Activated CD8-positive, alpha-beta T cell treated with anti-CD3 and anti-CD28 coated beads for 36 hours (primary cell): ENCODE data around the gene CHST11. TPM values are rescaled to one million over a fixed set of nuclear protein-coding genes. Genes with fewer than 3 reads are reported as not detected.

Experiments
- ATAC-seq: fragments of 200-7000 bp; cut with Tn5 transposase; one replicate; pipeline ENCODE4 v1.10.0; 2021; ENCODE audit warnings: mild to moderate bottlenecking, moderate library complexity
- CTCF ChIA-PET: fragments of 350-600 bp; sonication (Branson Sonifier 250); formaldehyde crosslinking; loops from one replicate; lab custom pipeline; 2021; ENCODE audit warnings: antibody characterized with exemption; lab: Charles Lee
- POLR2A ChIA-PET: fragments of 350-600 bp; sonication (Branson Sonifier 250); formaldehyde crosslinking; loops from one replicate; lab custom pipeline; 2021; ENCODE audit warnings: antibody characterized with exemption; lab: Charles Lee
- DNase-seq: peaks from one replicate; pipeline ENCODE4 v3.0.0-alpha.2; 2020
- H3K27ac Mint-ChIP-seq: one replicate; pipeline ENCODE4 v1.8.0; 2021; ENCODE audit warnings: mild to moderate bottlenecking, mixed read lengths
- H3K27me3 Mint-ChIP-seq: one replicate; pipeline ENCODE4 v1.8.0; 2021; ENCODE audit warnings: mixed read lengths
- H3K36me3 Mint-ChIP-seq: one replicate; pipeline ENCODE4 v1.8.0; 2021; ENCODE audit warnings: low read depth, mixed read lengths
- H3K4me1 Mint-ChIP-seq: one replicate; pipeline ENCODE4 v1.8.0; 2021; ENCODE audit warnings: low read depth, mixed read lengths
- H3K4me3 Mint-ChIP-seq: one replicate; pipeline ENCODE4 v1.8.0; 2021; ENCODE audit warnings: mild to moderate bottlenecking, moderate library complexity, mixed read lengths
- H3K9me3 Mint-ChIP-seq: one replicate; pipeline ENCODE4 v1.8.0; 2021; ENCODE audit warnings: mixed read lengths
- intact Hi-C: fragments of 100-400 bp; cut with micrococcal nuclease; formaldehyde crosslinking; loops from one replicate; pipeline ENCODE4 v1.10.0; 2022
- total RNA-seq, 2 experiments: library from RNA; stranded (reverse); gene quantifications; one replicate each; pipeline ENCODE4 v1.2.3, GENCODE V29; 2021
- TF ChIP-seq, protein P1 (sequence below): fragments of 200-600 bp; IDR thresholded peaks from one replicate; pipeline ENCODE4 v1.8.0; 2022; ENCODE audit warnings: antibody characterized with exemption, mild to moderate bottlenecking

CHST11 gene
- total RNA-seq, 2 experiments from 2014 or later = 30.9 to 33.9 TPM

DNA sequence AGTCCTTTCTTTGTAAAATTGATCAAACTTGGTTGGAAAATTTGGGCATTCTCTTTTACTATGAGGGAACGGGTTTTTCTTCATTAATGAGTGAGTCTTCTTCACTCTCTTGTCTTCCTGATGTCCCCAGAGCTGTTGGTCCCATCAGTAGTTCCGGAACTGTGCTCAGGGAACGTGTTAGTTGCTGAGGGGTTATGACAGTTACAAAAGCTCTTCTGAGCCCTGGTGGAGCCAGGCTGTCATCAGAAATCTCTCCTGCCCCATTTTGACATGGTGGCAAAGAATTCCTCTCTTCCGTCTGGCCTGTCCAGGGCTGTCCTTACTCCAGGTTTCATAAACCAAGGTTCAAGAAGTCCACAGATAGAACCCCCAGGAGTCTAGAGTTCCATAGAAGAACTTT is 292.8 kb downstream of the CHST11 start:
- H3K27me3 Mint-ChIP-seq = no peaks in the 10 kb centered on the region
- no peaks in the 10 kb centered on the region for H3K36me3 Mint-ChIP-seq
- no peaks in the 10 kb centered on the region for H3K9me3 Mint-ChIP-seq
- ATAC-seq (no peak), DNase-seq (no peak)
- TF ChIP-seq, protein P1, sequence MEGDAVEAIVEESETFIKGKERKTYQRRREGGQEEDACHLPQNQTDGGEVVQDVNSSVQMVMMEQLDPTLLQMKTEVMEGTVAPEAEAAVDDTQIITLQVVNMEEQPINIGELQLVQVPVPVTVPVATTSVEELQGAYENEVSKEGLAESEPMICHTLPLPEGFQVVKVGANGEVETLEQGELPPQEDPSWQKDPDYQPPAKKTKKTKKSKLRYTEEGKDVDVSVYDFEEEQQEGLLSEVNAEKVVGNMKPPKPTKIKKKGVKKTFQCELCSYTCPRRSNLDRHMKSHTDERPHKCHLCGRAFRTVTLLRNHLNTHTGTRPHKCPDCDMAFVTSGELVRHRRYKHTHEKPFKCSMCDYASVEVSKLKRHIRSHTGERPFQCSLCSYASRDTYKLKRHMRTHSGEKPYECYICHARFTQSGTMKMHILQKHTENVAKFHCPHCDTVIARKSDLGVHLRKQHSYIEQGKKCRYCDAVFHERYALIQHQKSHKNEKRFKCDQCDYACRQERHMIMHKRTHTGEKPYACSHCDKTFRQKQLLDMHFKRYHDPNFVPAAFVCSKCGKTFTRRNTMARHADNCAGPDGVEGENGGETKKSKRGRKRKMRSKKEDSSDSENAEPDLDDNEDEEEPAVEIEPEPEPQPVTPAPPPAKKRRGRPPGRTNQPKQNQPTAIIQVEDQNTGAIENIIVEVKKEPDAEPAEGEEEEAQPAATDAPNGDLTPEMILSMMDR = no peak
- H3K4me3 Mint-ChIP-seq = no peak overlapping the region
- intact Hi-C loops = no loop called here
- H3K4me1 Mint-ChIP-seq = peaks cover 43% of the 10 kb centered on the region
- ChIA-PET POLR2A (no interaction called here), CTCF (interaction anchor here (3.0 kb wide), 1 partner anchor 368 kb away, joined by 9 read pairs; no protein-coding TSS in a partner anchor)
- H3K27ac Mint-ChIP-seq = no peak overlapping the region

DNA sequence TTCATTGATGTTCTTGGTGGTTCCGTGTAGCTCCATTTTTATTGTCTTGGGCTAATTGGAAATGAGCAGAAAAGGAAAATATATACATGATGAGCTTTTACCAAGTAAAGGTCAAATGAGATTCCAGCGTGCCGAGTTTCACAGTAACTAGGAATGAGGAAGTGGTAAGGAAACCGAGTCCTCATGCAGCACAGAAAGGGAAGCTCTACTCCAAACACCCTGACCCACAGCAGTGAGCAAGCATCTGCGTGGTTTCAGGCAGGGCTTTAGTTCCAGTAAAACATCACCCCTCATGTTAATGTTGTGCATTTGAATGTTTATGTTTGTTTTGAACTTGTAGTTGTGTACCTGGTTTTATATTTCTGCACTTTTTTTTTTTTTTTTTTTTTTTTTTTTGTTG is 293.3 kb downstream of the CHST11 start:
- no peak overlapping the region for H3K27ac Mint-ChIP-seq
- H3K4me3 Mint-ChIP-seq = no peak overlapping the region
- H3K4me1 Mint-ChIP-seq = peaks cover 42% of the 10 kb centered on the region
- ATAC-seq (no peak), DNase-seq (no peak)
- no peaks in the 10 kb centered on the region for H3K36me3 Mint-ChIP-seq
- ChIA-PET CTCF (interaction anchor here (3.0 kb wide), 1 partner anchor 368 kb away, joined by 9 read pairs; no protein-coding TSS in a partner anchor), POLR2A (no interaction called here)
- no peaks in the 10 kb centered on the region for H3K27me3 Mint-ChIP-seq
- H3K9me3 Mint-ChIP-seq = no peaks in the 10 kb centered on the region
- TF ChIP-seq, protein P1 = no peak
- intact Hi-C loops = no loop called here

DNA sequence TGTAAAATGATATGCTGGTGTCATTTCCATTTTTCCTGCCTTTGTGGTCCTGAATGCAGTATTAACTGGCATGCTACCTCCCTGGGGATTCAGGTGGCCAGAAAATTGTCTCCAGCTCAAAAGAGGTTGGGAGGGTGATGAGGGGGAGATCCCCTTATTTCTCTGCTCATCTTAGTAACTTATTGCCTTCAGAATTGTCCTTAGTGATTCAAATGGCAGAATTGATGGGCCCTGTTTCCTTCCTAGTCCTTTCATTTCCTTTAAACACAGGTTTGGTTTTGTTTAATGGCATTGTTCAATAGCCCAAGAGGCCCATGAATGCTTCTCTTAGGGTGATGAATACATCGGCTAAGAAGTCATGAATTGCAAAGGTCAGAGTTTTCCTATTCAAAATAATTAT is 294.4 kb downstream of the CHST11 start:
- Mint-ChIP-seq H3K36me3 (no peaks in the 10 kb centered on the region), H3K27ac (no peak overlapping the region), H3K4me1 (peaks cover 35% of the 10 kb centered on the region), H3K4me3 (no peak overlapping the region), H3K27me3 (no peaks in the 10 kb centered on the region), H3K9me3 (no peaks in the 10 kb centered on the region)
- intact Hi-C loops = no loop called here
- ATAC-seq = no peak
- ChIA-PET CTCF (interaction anchor here (1.0 to 3.0 kb wide), 2 partner anchors 31 to 369 kb away, joined by 3 to 9 read pairs; no protein-coding TSS in a partner anchor), POLR2A (no interaction called here)
- DNase-seq = no peak
- TF ChIP-seq, protein P1 = no peak

DNA sequence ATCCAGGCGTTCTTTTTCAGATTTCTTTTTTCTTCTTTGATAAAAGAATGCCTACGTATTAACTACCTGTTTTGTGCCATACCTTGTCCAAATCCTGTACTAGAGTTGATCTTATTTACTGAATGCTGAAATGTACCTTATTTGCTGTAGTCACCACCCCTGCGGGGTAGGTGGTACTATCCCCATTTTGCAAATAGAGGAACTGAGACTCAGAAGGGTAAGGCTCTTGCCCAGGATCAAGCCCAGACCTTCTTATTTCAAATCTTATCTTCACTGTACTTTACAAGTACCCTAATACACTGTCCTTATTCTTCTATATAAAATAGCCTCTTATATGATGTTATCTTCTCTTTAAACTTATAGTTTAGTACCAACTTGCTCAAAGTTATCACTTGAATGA is 294.8 kb downstream of the CHST11 start:
- Mint-ChIP-seq H3K4me3 (no peak overlapping the region), H3K27me3 (no peaks in the 10 kb centered on the region), H3K27ac (no peak overlapping the region), H3K9me3 (no peaks in the 10 kb centered on the region), H3K4me1 (peaks cover 33% of the 10 kb centered on the region), H3K36me3 (peaks cover under 1% of the 10 kb centered on the region)
- CTCF ChIA-PET = interaction anchor here (0.6 to 3.0 kb wide), 4 partner anchors 10 to 370 kb away, joined by 3 to 9 read pairs (median 3); no protein-coding TSS in a partner anchor
- intact Hi-C loops = no loop called here
- ATAC-seq (no peak), DNase-seq (no peak)
- POLR2A ChIA-PET = no interaction called here
- TF ChIP-seq, protein P1 = no peak

DNA sequence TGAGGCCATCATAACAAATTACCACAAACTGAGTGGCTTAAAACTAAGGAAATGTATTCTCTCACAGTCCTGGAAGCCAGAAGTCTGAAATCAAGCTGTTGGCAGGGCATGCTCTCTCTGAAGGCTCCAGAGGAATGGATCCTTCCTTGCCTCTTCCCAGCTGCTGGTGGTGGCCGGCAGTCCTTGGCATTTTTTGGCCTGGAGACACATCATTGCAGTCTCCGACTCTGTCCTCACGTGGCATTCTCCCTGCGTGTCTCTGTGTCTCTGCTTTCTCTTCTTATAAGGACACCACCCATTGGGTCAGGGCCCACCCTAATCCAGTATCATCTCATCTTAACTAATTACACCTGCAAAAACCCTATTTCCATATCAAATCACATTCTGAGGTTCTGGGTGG is 295.3 kb downstream of the CHST11 start:
- peaks cover 29% of the 10 kb centered on the region for H3K4me1 Mint-ChIP-seq
- ATAC-seq = no peak
- intact Hi-C loops = no loop called here
- no peak overlapping the region for H3K4me3 Mint-ChIP-seq
- ChIA-PET CTCF (interaction anchor here (0.6 to 1.2 kb wide), 2 partner anchors 10 to 11 kb away, joined by 3 read pairs; no protein-coding TSS in a partner anchor), POLR2A (interaction anchor here (0.6 kb wide), 2 partner anchors 113 to 143 kb away, joined by 3 read pairs; no protein-coding TSS in a partner anchor)
- DNase-seq = no peak
- no peaks in the 10 kb centered on the region for H3K9me3 Mint-ChIP-seq
- H3K27me3 Mint-ChIP-seq = no peaks in the 10 kb centered on the region
- H3K36me3 Mint-ChIP-seq = peaks cover 5% of the 10 kb centered on the region
- TF ChIP-seq, protein P1 = no peak
- no peak overlapping the region for H3K27ac Mint-ChIP-seq
